Nephron (organoid): ENCODE measurements around the gene RGL4.

Source experiments
- H3K27ac Mint-ChIP-seq, 3 experiments: 2 replicates each; pipeline ENCODE4 v1.8.0; 2020; ENCODE audit warnings: mixed read lengths in 3 of 3, mild to moderate bottlenecking in 2 of 3, moderate library complexity in 1 of 3
- H3K27me3 Mint-ChIP-seq: 2 replicates; pipeline ENCODE4 v1.8.0; 2021; ENCODE audit warnings: low read depth, mild to moderate bottlenecking, moderate library complexity, mixed read lengths
- H3K36me3 Mint-ChIP-seq: 2 replicates; pipeline ENCODE4 v1.8.0; 2020; ENCODE audit warnings: low read depth, mixed read lengths
- H3K4me1 Mint-ChIP-seq: 2 replicates; pipeline ENCODE4 v1.8.0; 2020; ENCODE audit warnings: mixed read lengths
- H3K4me3 Mint-ChIP-seq, 3 experiments: 2 replicates each; pipeline ENCODE4 v1.8.0; 2020; ENCODE audit warnings: mild to moderate bottlenecking in 3 of 3, mixed read lengths in 3 of 3, moderate library complexity in 2 of 3
- H3K9me3 Mint-ChIP-seq: 2 replicates; pipeline ENCODE4 v1.8.0; 2020; ENCODE audit warnings: mixed read lengths
- TF ChIP-seq, protein P1 (sequence below), 3 experiments: fragments of 200-600 bp; sonication (generic); IDR thresholded peaks; one replicate each; pipeline ENCODE4 v1.5.0; 2021; ENCODE audit warnings: antibody characterized with exemption in 3 of 3; ENCODE audit not compliant: unreplicated experiment in 3 of 3

Gene RGL4

DNA sequence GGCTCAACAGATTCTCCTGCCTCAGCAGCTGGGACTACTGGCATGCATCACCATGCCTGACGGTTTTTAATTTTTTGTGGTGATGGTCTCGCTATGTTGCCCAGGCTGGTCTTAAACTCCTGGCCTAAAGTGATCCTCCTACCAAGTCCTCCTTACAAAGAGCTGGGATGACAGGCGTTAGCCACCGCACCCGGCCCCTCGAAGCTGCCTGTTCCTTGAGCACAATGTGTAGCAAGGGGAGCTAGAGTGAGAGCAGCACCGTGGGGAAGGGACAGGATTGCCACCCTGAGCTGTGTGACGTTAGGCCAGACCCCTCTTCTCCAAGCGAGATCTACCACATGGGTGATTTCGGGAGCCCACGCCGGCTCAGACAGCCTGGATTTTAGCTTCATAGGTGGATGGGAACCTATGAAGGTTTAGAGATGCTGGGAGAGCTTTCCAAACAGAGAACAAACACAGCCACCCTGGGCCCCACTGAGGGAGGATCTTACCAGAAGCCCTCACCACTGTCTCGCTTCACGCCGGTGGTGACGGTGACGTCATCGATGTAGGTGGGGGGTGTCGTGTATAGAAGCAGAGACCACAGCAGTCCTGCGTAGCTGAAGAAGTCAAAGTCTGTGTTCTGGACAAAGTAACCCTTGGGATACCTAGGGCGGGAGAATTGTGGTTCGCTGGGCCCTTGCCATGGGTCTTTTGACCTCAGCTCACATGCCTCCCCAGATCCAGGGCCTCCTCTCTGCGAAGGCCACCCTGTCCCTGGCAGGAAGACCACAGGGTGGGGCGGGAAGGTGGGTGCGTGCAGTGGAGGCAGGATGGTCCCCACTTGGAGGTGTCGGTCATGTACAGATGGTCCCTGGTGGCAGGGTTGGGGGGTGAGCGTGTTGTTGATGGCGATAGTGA, 23.1 kb downstream of the RGL4 start:
- TF ChIP-seq, protein P1, sequence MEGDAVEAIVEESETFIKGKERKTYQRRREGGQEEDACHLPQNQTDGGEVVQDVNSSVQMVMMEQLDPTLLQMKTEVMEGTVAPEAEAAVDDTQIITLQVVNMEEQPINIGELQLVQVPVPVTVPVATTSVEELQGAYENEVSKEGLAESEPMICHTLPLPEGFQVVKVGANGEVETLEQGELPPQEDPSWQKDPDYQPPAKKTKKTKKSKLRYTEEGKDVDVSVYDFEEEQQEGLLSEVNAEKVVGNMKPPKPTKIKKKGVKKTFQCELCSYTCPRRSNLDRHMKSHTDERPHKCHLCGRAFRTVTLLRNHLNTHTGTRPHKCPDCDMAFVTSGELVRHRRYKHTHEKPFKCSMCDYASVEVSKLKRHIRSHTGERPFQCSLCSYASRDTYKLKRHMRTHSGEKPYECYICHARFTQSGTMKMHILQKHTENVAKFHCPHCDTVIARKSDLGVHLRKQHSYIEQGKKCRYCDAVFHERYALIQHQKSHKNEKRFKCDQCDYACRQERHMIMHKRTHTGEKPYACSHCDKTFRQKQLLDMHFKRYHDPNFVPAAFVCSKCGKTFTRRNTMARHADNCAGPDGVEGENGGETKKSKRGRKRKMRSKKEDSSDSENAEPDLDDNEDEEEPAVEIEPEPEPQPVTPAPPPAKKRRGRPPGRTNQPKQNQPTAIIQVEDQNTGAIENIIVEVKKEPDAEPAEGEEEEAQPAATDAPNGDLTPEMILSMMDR (IDR thresholded peaks at IDR 0.05; ENCODE audit: unreplicated experiment in 3 of 3): no peak
- peak overlapping the region; percentile 55 to 64 (median 62) for H3K4me3 Mint-ChIP-seq
- H3K27ac Mint-ChIP-seq: peak overlapping the region in 1 of 3 experiments; percentile 48
- peaks cover 38% of the 10 kb centered on the region for H3K36me3 Mint-ChIP-seq
- no peaks in the 10 kb centered on the region for H3K9me3 Mint-ChIP-seq
- peaks cover 4% of the 10 kb centered on the region for H3K4me1 Mint-ChIP-seq
- no peaks in the 10 kb centered on the region for H3K27me3 Mint-ChIP-seq

- Mint-ChIP-seq H3K27me3 (no peaks in the 10 kb centered on the region), H3K36me3 (peaks cover 31% of the 10 kb centered on the region), H3K4me3 (peak overlapping the region; percentile 81 to 89 (median 83)), H3K9me3 (no peaks in the 10 kb centered on the region), H3K4me1 (peaks cover 4% of the 10 kb centered on the region), H3K27ac (peak overlapping the region in 1 of 3 experiments; percentile 41)
- TF ChIP-seq, protein P1 (IDR thresholded peaks at IDR 0.05; ENCODE audit: unreplicated experiment in 3 of 3): no peak
These were observed 24.1 kb downstream of the RGL4 start for GRCh38 chr22:23714596-23715578.

GRCh38 chr22:23715806-23716375, 25.1 kb downstream of the RGL4 start:
- H3K27me3 Mint-ChIP-seq: no peaks in the 10 kb centered on the region
- H3K4me3 Mint-ChIP-seq: peak overlapping the region; percentile 81 to 89 (median 83)
- peaks cover 4% of the 10 kb centered on the region for H3K4me1 Mint-ChIP-seq
- H3K9me3 Mint-ChIP-seq: no peaks in the 10 kb centered on the region
- TF ChIP-seq, protein P1 (IDR thresholded peaks at IDR 0.05; ENCODE audit: unreplicated experiment in 3 of 3): no peak
- H3K27ac Mint-ChIP-seq: no peak overlapping the region
- peaks cover 21% of the 10 kb centered on the region for H3K36me3 Mint-ChIP-seq

- Mint-ChIP-seq H3K4me1 (peaks cover 4% of the 10 kb centered on the region), H3K36me3 (peaks cover 14% of the 10 kb centered on the region), H3K27ac (peak overlapping the region; percentile 76 to 89 (median 81)), H3K4me3 (peak overlapping the region; percentile 83 to 89 (median 87)), H3K9me3 (no peaks in the 10 kb centered on the region), H3K27me3 (no peaks in the 10 kb centered on the region)
- TF ChIP-seq, protein P1 (IDR thresholded peaks at IDR 0.05; ENCODE audit: unreplicated experiment in 3 of 3): no peak
These were observed 26.3 kb downstream of the RGL4 start for GRCh38 chr22:23716811-23717801.
